Measurements from ENCODE around the gene WDFY4.

Gene WDFY4

GRCh38 chr10:49015700-49016099, 331.0 kb downstream of the WDFY4 start:
- no peak for DNase-seq (ENCODE audit: low read depth, low spot score)

- no peak for DNase-seq (ENCODE audit: low read depth, low spot score)
Measured at GRCh38 chr10:49021685-49022084, 337.0 kb downstream of the WDFY4 start.

DNA sequence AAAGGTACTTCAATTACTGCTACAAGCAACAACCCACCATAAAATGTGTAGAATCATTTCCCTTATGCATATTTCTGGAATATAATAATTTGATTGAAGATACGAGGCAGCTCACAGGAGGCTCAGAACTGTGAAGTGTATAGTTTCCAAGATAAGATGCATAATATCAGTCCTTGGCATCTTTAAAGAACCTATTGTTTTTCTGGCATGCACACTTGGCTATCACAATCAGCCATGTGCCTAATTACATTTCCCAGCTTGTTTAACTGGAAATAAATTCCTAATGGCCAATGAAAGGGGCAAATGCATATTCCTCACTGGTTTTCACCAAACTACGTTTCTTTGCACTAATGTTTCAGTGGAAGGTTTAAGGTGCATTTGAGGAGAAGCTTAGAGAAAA, 338.4 kb downstream of the WDFY4 start:
- no peak for DNase-seq (ENCODE audit: low read depth, low spot score)

DNA sequence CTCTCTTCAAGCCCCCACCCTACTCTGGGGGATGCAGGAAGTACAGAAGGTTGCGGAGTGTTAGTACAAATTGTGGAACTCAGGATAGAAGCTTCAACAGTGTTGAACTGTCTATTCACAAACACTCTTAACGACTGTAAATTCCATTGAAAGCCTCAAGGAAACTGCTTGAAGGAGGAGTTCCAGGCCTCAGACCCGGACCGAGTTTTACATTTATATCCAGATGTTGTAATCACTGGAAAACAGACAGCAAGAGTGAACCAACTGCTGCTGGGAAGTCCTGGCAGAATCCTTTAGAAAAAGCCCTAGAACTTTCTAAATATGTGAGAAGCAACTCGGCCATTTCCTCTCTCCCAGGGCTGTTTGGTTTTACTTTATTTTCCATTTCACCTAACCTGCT, 339.1 kb downstream of the WDFY4 start:
- DNase-seq (ENCODE audit: low read depth, low spot score) = no peak

GRCh38 chr10:49024484-49024883, 339.8 kb downstream of the WDFY4 start:
- no peak for DNase-seq (ENCODE audit: low read depth, low spot score)

- no peak for DNase-seq (ENCODE audit: low read depth, low spot score)
Measured at GRCh38 chr10:49025347-49025983, 340.8 kb downstream of the WDFY4 start.

DNA sequence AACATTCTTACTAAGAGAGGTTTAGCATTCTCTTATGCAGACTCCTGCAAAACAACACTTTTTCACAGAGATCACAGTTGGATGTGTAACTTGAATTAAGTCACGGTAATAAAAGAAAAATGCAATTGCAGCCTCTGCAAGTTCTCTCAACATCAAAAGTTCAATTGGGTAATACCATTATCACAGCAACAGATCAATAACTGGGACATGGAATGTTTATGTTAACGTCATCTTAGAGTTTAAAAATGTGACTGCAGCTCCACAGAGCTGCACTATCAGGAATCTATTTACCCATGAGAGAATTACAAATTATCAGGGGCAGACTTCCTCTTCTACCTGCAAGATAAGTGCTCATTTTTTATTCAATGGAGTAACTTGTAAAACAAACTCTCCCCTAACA, 344.0 kb downstream of the WDFY4 start:
- DNase-seq (ENCODE audit: low read depth, low spot score) = no peak

DNA sequence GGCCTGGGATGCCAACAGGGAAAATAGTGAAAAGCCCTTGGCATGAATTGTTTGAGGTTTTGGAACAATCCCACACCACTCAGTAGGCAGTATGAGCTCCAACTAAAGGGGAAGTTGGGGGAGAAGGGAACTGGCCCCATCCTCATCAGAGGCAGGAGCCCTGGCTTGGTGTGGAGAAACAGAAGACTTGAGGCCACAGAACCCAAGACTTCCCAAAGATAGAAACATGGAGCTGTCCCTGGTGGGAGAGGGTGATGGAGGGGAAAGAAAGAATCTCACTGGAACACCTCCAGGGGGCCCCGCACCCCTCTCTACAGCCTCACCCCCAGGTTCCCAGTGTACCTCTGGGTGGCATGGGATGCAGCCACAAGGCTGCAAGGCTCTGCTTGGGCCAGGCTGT, 345.0 kb downstream of the WDFY4 start:
- DNase-seq (ENCODE audit: low read depth, low spot score) = no peak
